H7 (cell line): ENCODE data around the gene EML6. TPM values are rescaled to one million over a fixed set of nuclear protein-coding genes. Genes with fewer than 3 reads are reported as not detected.

ENCODE experiments used
- DNase-seq: peaks from one replicate; pipeline ENCODE4 v3.0.0; 2012
- H3K27me3 ChIP-seq: 2 replicates; pipeline ENCODE4 v1.6.0; 2011; ENCODE audit warnings: mild to moderate bottlenecking, low read length; ENCODE audit not compliant: control insufficient read depth, insufficient read depth
- H3K36me3 ChIP-seq: replicated peaks from 2 replicates; pipeline ENCODE4 v1.5.1; 2011; ENCODE audit warnings: low read length; ENCODE audit not compliant: control insufficient read depth, insufficient read depth
- H3K4me3 ChIP-seq: 2 replicates; pipeline ENCODE4 v1.5.1; 2011; ENCODE audit warnings: low read depth, mild to moderate bottlenecking, control low read depth, low read length, moderate library complexity; ENCODE audit not compliant: insufficient read depth
- total RNA-seq: library from RNA; depleted of rRNA; stranded (reverse); fragments of >200 nt; shearing (Covaris generic); gene quantifications from 2 replicates; pipeline ENCODE4 v1.2.3, GENCODE V29; 2014

The EML6 gene
- total RNA-seq, 1 experiment from 2014 or later: 0.52 TPM

GRCh38 chr2:54940723-54941122 lies 217.3 kb downstream of the EML6 start:
- no peak for DNase-seq
- Histone ChIP-seq H3K27me3 (no peaks in the 10 kb centered on the region), H3K36me3 (no peaks in the 10 kb centered on the region), H3K4me3 (no peak overlapping the region)

- Histone ChIP-seq H3K4me3 (no peak overlapping the region), H3K27me3 (no peaks in the 10 kb centered on the region), H3K36me3 (no peaks in the 10 kb centered on the region)
- DNase-seq: no peak
These were observed 218.0 kb downstream of the EML6 start for GRCh38 chr2:54941248-54941984.

GRCh38 chr2:54942373-54942772 lies 218.9 kb downstream of the EML6 start:
- no peaks in the 10 kb centered on the region for H3K27me3 ChIP-seq
- no peak overlapping the region for H3K4me3 ChIP-seq
- H3K36me3 ChIP-seq: no peaks in the 10 kb centered on the region
- DNase-seq: no peak

GRCh38 chr2:54944724-54945326 lies 221.4 kb downstream of the EML6 start:
- Histone ChIP-seq H3K4me3 (no peak overlapping the region), H3K36me3 (no peaks in the 10 kb centered on the region), H3K27me3 (no peaks in the 10 kb centered on the region)
- no peak for DNase-seq

GRCh38 chr2:54945391-54946219 lies 222.1 kb downstream of the EML6 start:
- no peaks in the 10 kb centered on the region for H3K36me3 ChIP-seq
- H3K4me3 ChIP-seq: no peak overlapping the region
- H3K27me3 ChIP-seq: no peaks in the 10 kb centered on the region
- DNase-seq: no peak

- Histone ChIP-seq H3K27me3 (no peaks in the 10 kb centered on the region), H3K4me3 (no peak overlapping the region), H3K36me3 (no peaks in the 10 kb centered on the region)
- DNase-seq: no peak
These were observed 222.9 kb downstream of the EML6 start for GRCh38 chr2:54946220-54946805.

GRCh38 chr2:54947136-54947535 lies 223.7 kb downstream of the EML6 start:
- Histone ChIP-seq H3K4me3 (no peak overlapping the region), H3K27me3 (no peaks in the 10 kb centered on the region), H3K36me3 (no peaks in the 10 kb centered on the region)
- no peak for DNase-seq

GRCh38 chr2:54947646-54948045 lies 224.2 kb downstream of the EML6 start:
- Histone ChIP-seq H3K27me3 (no peaks in the 10 kb centered on the region), H3K36me3 (no peaks in the 10 kb centered on the region), H3K4me3 (no peak overlapping the region)
- DNase-seq: no peak

- Histone ChIP-seq H3K4me3 (no peak overlapping the region), H3K36me3 (no peaks in the 10 kb centered on the region), H3K27me3 (no peaks in the 10 kb centered on the region)
- no peak for DNase-seq
These were observed 224.7 kb downstream of the EML6 start for GRCh38 chr2:54948120-54948519.

GRCh38 chr2:54949431-54949830 lies 226.0 kb downstream of the EML6 start:
- no peaks in the 10 kb centered on the region for H3K27me3 ChIP-seq
- no peak for DNase-seq
- no peaks in the 10 kb centered on the region for H3K36me3 ChIP-seq
- H3K4me3 ChIP-seq: no peak overlapping the region

GRCh38 chr2:54950811-54951210 lies 227.3 kb downstream of the EML6 start:
- DNase-seq: no peak
- no peak overlapping the region for H3K4me3 ChIP-seq
- no peaks in the 10 kb centered on the region for H3K27me3 ChIP-seq
- H3K36me3 ChIP-seq: no peaks in the 10 kb centered on the region

GRCh38 chr2:54952425-54952824 lies 229.0 kb downstream of the EML6 start:
- Histone ChIP-seq H3K36me3 (no peaks in the 10 kb centered on the region), H3K27me3 (no peaks in the 10 kb centered on the region), H3K4me3 (no peak overlapping the region)
- no peak for DNase-seq

- H3K4me3 ChIP-seq: no peak overlapping the region
- no peaks in the 10 kb centered on the region for H3K27me3 ChIP-seq
- DNase-seq: no peak
- H3K36me3 ChIP-seq: no peaks in the 10 kb centered on the region
These were observed 229.6 kb downstream of the EML6 start for GRCh38 chr2:54952978-54953456.

- Histone ChIP-seq H3K27me3 (no peaks in the 10 kb centered on the region), H3K4me3 (no peak overlapping the region), H3K36me3 (no peaks in the 10 kb centered on the region)
- DNase-seq: no peak
These were observed 230.7 kb downstream of the EML6 start for GRCh38 chr2:54954158-54954557.
